ENCODE measurements around the gene TLR9.

The TLR9 gene

DNA sequence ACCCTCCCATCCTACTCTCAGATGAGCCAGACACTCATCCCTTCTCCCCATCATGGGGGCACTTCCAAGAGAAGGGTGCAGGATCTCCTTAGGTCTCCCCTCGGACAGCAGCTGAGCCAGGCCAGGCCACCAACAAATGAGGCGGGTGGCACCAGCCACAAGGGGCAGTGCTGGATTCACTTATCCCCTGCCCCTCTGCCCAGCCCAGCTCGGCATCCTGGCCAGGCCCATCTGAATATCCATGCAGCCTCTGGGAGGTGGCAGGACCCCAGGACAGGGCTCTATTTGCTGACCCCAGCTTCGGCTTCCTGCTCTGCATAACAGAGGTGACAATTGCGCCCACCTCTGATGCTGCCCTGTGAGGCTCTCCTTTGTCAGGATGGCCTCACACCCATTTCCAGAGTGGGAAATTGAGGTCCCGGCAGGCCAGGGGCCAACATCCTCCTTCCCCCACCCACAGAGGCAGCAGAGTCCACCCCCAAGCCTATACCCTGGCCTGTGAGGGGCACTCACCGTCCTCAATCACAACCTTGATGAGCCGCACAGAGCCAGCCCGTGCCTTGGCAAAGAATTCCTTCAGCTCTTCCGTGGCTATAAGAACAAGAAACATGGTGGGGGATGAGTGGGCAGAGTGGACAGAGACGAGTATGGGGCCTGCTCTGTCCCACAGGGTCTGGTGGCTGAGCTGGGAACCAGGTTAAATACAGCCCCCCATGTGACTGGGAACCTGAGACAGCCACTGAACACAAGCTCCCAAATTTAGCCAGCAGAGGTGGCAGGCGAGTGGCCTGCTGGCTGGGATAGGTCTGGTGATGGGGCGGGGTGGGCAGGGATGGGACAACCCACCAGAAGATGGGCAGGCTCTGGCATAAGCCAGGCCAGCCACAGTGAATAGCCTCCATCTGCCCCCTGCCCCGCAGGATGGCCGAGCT lies 9.3 kb upstream of the TLR9 start:
- TF ChIP-seq, protein P1, sequence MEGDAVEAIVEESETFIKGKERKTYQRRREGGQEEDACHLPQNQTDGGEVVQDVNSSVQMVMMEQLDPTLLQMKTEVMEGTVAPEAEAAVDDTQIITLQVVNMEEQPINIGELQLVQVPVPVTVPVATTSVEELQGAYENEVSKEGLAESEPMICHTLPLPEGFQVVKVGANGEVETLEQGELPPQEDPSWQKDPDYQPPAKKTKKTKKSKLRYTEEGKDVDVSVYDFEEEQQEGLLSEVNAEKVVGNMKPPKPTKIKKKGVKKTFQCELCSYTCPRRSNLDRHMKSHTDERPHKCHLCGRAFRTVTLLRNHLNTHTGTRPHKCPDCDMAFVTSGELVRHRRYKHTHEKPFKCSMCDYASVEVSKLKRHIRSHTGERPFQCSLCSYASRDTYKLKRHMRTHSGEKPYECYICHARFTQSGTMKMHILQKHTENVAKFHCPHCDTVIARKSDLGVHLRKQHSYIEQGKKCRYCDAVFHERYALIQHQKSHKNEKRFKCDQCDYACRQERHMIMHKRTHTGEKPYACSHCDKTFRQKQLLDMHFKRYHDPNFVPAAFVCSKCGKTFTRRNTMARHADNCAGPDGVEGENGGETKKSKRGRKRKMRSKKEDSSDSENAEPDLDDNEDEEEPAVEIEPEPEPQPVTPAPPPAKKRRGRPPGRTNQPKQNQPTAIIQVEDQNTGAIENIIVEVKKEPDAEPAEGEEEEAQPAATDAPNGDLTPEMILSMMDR (conservative IDR thresholded peaks at IDR 0.05): peak; percentile 45
- H3K27ac ChIP-seq: no peak overlapping the region; the same call in 1 of the 2 replicates

DNA sequence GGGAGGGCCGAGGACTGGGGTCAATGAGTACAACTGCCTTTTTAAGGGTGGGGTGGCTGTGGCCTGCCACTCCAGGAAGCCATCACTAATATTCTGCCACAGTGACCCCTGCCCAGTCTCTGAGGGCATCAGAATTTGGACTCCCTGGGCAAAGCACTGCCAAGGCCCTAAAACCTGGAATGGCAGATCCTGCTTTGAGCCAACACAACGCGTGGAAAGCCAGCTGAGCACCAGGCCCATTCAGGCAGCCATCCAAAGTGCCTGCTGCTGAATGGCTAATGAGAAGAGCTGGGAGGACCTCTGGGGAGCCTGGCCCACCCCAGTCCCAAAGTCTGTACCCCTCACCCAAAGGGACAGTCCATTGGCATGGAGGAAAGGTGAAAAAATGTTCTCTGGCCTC lies 8.5 kb upstream of the TLR9 start:
- TF ChIP-seq, protein P1 (conservative IDR thresholded peaks at IDR 0.05): no peak
- H3K27ac ChIP-seq: no peak overlapping the region

DNA sequence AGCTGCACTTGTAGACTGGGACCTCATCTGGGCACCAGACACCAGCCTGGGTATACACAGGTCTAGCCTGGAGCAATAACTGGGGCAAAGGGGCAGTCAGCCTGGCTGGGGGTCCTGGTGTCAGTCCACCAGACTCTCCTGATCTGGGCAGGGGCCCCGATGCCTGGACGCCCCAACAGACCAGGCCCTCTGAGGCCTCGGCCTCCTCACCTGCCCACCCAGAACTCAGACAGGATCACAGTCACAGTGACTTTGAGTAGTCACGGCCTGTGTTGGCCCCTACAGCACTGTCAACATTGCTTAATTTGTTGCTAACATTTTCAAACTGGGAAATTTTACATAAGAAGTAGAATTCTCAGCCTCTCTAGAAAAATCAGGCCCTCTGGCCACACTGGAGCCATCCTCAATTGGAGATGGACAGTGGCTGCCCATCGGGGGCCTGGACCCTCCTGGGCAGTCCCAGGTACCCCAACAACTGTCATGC lies 7.7 kb upstream of the TLR9 start:
- H3K27ac ChIP-seq: no peak overlapping the region
- TF ChIP-seq, protein P1 (conservative IDR thresholded peaks at IDR 0.05): peak; percentile 15; the same call in 1 of the 2 replicates

DNA sequence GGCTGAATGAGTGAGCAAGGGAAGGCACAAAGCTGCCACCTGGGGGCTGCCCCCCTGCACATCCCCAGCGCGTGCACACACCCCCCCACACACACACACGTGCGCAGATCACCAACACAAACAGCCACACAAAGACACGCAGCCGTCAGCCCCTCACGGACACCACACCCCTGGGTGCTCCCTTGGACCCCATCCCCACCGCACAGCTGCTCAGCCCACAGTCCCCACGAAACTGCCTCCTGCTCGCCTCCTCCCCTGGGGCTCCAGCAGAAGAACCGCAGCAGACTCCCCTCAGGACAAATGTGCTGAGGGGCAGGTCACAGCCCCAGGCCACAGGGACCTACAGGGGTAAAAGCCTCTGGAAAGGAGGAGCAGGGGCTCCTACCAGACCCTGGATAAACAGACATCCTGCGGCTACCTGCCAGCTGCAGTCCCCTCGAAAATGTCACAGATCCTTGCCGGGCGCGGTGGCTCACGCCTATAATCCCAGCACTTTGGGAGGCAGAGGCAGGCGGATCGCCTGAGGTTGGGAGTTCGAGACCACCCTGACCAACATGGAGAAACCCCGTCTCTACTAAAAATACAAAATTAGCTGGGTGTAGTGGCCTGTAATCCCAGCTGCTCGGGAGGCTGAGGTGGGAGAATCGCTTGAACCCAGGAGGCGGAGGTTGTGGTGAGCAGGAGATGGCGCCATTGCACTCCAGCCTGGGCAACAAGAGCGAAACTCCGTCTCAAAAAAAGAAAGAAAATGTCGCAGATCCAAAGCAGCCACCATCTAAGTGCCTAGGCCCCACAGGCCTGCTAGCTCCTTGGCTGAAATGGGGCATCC lies 7.0 kb upstream of the TLR9 start:
- no peak overlapping the region for H3K27ac ChIP-seq
- TF ChIP-seq, protein P1 (conservative IDR thresholded peaks at IDR 0.05): peak; percentile 62

DNA sequence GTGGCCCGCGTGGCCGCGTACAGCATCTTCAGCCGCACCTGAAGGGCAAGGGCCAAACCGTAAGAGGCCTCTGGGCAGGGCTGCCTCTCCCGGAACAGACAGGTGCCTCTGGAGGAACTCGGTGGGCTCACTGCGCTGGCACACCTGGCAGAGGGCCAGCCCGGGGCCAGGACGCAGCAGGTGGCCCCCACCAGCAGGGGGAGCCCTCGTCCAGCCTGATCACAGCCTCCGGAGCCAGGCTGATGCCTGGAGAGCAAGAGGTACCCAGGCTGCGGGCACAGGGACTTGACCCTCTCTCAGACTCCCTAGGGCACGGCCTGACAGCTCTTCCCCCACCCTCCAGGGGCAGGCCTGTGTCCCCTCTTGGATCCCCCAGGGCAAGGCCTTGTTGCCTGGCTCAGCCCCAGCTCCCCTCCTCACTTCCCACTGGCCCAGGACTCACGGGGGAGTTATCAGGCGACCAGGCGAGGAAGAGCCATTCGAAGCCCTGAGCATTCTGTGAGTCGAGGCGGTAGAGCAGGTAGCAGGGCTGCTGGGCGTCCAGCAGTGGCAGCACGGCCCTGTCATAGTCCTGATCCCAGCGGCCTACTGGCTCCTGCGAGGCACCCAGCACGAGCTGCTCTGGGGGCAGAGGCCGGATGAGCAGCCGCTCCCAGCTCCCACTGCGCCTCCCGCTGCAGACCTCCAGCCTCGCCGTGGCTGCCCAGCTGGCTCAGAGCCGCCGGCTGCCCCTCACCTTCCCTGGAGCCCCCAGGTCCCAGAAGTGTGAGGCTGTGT lies 6.2 kb upstream of the TLR9 start:
- TF ChIP-seq, protein P1 (conservative IDR thresholded peaks at IDR 0.05): peak; percentile 98
- no peak overlapping the region for H3K27ac ChIP-seq

DNA sequence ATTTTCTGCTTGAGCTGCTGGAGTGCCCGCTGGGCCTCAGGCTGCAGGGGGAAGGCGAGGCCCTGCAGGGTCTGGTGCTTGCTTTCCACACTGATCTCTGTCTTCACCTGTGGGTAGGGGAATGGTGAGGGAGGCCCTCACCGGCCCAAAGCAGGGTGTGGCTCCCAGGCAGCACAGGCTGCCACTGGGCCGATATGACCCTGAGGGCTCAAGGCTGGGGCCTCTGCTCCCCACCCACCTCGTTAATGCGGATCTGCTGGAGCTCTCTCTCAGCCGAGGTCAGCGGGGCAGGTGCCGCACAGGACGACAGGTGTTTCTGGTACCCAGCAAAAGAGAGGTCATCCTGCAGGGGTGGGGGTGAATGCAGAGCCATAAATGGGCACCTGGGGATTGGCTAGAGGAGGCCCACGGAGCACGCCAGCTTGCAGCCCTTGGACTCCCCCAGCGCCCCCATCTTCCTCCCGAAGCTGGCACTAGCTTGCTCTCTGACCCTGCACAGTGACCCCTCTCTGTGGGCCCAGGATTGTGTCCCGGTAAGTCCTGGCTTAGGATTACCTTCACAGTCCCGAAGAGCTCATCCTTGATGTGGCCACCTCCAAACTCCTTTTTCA lies 5.5 kb upstream of the TLR9 start:
- TF ChIP-seq, protein P1 (conservative IDR thresholded peaks at IDR 0.05): no peak
- no peak overlapping the region for H3K27ac ChIP-seq
